Stimulated activated CD4-positive, alpha-beta T cell treated with anti-CD3 and anti-CD28 coated beads, Interleukin-2, amount 100 ng/mL, for 4 hours (primary cell): ENCODE measurements around the gene ARNT2.

Experiments used
- DNase-seq: peaks from one replicate; pipeline ENCODE4 v3.0.0-alpha.2; 2020; ENCODE audit warnings: low read depth

ARNT2 gene

DNA sequence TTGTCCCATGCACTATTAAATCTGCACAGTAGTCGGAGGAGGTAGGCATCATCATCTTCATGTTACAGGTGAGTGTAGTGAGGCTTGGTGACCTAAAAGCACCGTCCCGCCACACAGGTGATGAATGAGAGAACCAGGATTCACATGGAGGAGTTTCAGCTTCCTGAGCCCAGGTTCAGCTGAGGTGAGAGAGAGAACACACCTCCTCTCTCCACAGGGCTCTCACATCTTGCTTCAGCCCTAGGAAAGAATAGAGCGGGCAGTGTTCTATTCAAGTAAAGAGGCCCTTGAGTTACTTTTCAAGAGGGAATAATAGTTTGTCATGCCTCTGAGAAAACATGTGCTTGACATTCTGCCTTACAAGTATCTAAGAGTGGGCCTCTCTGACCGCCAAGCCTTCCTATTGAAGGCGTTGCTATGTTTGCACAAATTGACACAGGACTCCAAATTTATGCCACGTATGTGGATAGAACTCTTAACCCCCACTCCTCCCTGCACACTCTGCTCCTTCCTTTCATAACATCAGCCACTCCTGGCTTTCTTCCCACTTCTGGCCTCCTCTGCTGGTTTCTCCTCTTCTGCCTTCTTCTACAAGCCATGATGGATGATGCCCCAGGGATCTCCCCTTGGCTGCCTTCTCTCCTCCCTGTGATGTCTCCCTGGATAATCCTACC is 152.6 kb downstream of the ARNT2 start:
- no peak for DNase-seq

DNA sequence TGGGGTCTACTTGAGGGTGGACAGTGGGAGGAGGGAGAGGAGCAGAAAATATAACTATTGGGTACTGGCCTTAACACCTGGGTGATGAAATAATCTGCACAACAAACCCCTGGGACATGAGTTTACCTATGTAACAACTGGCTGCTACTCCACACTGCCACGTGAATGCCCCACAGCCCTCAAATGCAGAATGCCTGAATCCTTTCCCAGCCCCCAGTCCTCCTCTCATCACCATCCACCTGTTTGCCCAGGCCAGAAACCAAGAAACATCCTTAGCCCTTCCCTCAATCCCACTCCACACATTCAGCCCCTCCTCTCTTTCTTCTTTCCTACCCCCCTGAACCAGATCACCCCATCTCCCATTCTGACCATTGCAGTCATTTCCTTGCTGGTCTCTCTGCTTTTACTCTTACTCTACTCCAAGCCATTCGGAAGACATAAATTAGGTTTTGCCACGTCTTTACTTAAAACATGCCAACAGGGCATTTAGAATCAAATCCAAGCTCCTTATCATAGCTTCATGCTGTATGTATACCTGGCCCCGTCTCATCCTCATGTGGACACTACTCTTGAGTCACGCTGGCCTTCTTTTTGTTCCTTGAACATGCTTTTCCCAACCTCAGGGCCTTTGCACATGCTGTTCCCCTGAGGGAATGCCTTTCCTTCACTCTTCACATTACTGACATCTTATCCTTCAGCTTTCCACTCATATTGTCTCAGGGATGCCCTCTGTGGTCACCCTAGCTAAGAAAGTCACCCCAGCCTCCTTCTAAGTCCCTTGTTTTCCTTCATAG is 153.5 kb downstream of the ARNT2 start:
- DNase-seq, result no peak

DNA sequence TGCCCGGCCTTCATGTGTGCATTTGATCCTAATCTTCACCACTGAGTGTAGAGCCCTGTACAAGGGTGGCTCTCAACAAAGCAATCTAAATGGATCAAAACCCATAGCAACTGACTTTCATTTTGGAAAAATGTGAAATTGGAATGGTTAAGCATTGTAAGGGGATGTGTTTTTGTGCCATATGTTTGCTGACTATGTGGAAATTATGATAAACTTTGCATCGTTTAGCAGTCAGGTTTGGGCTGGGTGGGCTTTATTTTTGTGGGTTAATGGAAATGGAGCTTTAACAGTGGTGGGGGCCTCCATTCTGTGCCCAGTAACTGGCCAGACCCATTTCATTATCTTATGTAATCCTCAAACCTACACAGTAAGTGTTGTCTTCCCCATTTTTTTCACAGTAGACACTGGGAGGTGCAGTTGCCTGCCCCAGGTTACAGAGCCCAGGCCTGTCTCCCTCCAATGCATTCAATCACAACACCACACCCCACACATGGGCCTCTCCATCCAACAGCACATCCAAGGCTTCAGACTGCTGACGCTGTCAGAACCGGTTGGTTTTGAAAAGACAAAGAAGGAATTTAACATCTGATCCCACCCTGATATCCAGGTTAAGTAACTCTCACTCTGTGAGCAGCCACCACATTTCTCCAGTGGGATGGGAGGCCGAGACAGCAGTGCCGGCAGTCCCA is 154.6 kb downstream of the ARNT2 start:
- no peak for DNase-seq

DNA sequence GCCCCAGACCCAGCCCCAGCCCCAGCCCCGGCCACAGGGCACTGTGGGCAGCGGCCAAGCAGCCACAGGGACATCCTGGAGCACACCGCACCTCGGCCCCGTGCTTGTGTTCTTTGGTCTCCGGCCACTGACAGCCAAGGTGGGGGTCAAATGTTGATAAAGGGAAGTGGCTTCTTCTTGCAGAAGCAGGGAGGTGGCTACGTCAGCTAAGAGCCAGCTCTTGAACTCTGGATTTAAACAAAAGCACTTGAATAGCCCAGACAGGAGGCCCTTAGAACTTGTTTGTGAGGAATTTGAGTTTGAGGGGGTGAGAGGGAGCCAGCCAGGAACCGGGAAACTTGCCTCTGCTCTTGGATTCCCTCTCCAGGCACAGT is 155.1 kb downstream of the ARNT2 start:
- no peak for DNase-seq

DNA sequence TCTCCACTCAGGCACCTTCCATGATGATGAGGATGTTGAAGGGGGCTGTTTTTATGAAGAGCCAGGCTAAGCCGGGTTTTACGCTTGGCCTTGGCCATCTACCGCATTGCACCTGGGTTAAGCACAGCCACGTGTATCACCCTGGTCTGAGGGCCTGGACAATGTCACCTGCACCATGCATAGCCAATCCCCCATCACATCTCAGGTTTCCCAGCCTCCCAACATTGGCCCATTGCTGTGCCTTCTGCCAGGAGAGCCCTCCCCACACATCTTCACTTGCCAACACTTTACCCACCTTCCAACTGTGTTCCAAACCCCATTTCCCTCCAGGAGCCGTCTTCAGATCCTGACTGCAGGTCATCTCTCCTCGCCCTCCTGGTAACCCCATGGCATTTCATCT is 155.6 kb downstream of the ARNT2 start:
- DNase-seq, result no peak

DNA sequence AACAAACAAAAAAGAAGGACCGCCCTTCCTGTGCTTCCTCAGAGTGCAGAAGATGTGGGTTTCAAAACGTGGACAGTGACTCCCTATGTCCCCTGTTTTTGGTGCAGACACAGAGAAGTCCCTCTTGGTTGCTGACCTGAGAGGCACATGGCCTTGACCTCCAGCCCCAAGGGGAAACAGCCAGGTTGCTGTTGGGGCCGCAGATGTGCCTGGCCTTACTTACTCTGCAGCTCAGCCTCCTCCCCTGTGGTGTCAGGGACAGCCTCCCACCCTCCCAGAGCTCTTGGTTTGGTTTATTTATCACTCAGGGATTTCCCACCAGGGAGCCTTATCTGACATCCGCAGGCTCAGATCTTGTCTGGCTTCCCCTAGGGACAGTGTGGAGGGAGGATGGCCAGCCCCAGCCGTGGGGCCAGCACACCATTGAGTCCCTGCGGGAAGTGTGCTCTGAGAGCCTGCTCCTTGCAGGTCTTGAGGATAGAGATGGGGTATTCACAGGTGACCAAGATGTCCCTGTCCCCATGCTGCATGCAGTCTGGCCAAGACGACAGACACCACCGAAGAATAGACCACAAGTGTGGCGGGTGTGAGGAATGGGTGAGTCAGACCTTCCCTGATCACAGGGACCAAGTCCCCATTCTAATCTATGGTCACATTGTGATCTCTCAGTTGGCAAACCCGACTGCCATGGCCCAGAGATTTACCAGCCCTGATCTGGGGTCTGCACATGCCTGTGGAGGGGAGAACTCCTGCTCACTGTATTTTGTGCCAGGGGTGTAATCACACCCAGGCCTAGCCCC is 156.6 kb downstream of the ARNT2 start:
- DNase-seq, result no peak

DNA sequence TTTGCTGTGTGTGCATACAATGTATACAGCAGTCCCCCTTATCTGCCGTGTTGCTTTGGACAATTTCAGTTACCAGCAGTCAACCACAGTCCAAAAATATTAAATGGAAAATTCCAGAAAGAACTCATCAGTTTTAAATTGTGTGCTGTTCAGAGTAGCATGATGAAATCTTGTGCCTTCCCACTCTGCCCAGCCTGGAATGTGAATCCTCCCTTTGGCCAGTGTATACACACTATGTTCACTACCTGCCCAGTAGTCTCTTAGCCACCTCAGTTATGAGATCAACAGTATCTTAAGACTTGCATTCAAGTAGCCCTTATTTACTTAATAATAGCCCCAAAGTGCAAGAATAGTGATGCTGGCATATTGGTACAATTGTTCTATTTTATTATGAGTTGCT is 157.3 kb downstream of the ARNT2 start:
- no peak for DNase-seq

DNA sequence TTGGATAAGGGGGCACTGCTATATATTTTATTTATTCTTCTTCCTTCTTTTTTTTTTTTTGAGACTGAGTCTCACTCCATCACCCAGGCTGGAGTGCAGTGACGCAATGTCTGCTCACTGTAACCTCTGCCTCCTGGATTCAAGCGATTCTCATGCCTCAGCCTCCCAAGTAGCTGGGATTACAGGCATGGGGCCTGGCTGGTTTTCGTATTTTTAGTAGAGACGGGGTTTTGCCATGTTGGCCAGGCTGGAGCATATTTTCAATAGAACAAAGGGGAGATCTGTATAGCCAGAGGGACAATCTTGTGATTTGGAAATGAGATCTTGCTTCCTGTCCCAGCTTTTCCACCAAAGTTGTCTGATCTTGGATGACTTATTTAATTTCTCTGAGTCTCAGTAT is 157.9 kb downstream of the ARNT2 start:
- no peak for DNase-seq

DNA sequence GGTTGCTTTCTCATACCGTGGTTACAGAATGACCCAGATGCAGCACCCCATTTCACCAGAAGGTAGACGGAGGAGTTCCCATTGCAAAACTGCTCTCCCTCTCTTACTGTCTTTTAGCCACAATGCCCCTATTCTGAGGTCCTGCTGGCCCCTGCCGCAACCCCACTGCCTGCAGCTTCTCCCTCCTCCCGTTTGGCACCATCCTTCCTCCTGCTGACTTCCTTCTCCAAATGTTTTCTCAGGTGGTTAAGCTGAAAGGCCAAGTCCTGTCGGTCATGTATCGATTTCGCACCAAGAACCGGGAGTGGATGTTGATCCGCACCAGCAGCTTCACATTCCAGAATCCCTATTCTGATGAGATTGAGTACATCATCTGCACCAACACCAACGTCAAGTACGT is 158.7 kb downstream of the ARNT2 start:
- no peak for DNase-seq

DNA sequence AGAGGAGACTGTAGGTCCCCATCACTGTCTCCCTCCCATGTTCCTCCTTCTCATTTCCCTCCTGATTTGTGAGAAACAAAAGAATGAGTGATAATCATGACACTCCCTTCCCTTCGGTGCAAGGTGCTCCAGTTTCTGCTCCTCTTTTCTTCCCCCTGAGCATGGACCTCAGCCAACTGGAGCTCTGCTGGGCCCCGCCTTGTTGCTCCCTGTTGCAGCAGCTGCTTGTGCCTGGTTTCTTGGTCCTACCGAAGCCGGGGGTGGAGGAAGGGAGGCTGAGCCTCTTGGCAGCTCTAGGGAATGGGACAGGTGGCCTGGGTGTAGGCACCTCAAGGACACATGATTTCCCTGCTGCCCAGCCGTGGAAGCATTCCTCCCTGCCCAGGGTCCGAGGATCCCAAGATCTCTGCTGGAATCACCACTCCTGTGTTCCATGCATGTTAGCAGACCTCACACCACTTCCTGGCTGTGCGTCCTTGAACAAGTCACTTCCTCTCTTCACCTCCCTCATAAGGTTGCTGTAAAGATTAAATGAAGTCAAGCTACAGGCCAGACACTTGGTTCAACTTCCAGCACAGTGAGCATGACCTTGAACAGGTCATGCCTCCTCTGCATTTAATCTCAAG is 159.3 kb downstream of the ARNT2 start:
- DNase-seq, result no peak

DNA sequence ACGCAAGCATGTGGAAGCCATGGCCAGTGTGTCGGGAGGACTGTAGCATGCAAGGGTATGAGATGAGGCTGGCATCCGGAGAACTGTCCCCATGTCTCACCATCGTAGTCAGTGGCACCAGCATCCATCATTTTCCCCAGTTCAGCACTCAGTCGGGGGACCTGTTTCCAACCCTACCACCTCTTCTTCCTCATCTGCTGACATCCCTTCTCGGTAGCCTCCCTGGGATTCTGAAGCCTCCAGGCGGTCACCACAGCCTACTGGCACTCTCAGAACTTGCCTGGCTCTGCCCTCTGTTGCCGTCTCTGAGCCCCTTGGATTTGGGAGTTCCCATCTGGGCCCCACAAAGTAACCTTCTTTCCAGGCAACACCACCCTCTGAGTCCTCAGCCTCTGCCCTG is 159.9 kb downstream of the ARNT2 start:
- no peak for DNase-seq

DNA sequence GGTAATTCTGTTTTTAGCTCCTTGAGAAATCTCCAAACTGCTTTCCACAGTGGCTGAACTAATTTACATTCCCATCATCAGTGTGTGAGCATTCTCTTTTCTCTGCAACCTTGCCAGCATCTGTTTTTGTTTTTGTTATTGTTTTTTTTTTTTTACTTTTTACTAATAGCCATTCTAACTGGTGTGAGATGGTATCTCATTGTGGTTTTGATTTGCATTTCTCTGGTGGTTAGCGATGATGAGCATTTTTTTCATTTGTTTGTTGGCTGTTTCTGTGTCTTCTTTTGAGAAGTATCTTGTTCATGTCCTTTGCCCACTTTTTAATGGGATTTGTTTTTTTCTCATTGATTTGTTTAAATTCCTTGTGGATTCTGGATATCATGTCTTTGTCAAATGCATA is 161.2 kb downstream of the ARNT2 start:
- no peak for DNase-seq

DNA sequence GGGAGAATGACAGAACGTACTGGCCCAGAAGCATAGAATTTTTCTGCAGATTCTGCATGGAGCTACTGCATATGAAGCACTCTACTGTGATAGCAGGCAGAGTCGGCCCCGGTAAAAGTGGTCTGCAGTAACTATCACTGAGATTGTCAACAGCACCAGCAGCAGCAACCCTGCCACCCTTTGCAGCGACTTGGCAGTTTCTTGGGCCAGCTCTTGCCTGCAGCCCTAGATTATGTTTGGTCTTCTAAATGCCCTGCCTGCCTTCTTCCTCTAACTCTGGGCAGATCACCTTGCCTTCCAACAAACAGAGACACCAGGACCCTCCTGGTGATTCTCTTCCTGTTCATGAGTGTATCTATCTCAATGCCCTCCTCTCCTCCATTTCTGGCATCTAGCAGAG is 161.8 kb downstream of the ARNT2 start:
- DNase-seq, result no peak

DNA sequence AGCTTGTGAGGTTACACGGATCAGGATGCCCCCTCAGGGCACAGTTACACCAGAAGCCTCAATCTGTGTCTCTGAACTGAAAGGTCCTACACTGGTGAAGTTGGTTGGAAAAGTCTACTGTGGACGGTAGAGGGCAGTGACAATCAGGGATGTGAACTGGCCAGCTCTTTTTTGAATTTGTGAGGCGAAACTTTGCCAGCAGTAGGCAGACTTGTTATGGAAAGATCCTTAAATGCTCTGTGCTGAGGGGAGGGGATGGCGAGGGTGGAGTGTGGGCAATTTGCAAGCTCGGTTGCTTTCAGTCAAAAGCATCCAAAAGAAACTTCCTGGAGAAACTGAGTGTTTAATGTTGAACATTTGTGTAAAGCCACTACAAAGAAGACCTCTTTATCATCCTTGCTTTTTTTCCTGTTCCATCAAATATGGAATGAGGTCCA is 163.6 kb downstream of the ARNT2 start:
- no peak for DNase-seq

DNA sequence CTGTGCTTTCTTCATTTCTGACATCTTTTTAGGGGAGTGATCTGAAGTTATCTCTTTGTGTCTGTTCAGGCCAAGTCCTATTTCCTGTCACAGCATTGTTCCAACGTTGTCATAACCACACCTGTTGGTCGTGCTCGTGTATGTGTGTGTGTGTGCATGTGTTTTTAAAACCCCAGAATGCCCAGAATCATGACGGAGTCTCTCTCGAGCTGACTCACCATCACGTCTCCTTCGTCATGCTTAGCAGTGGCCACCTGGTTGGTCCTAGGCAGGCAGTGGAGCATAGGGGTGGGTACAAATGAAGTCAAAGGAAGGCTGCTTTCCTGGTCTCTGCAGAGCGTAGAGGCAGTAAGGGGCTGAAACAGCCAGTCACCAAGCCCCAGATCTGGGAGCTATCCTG is 164.1 kb downstream of the ARNT2 start:
- DNase-seq, result no peak

DNA sequence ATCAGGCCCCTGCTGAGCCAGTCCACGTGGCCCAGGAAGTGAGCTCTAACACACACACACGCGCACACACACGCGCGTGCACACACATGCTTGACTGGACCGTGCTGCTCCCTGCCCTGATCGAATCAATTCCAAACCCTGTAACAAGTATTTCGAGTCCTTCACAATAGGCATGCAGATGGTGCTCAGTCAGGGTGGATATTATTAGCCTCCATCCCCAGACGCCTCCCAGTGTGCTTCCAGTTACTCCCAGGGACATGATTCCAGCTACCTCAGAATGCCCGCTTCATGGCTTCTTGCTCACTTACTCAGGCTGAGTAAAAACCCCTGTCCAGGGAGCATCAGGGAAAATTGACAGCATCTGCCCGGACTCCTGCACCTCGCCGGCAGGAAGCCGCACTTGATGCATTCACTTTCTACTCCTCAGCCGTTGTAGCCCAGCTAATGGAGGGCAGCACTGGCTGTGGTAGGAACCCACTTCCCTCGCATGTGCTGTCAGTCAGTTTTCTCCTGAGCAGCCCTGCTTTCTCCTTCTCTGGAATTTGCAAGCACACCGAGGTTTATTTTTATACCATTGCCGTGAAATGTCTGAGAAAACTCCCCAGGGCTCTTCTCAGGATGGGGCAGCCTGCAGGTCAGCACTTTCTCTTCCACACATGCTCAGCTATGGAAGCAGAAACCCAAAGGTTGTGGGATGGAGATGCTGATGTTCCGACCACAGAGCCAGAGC is 164.9 kb downstream of the ARNT2 start:
- DNase-seq, result no peak

DNA sequence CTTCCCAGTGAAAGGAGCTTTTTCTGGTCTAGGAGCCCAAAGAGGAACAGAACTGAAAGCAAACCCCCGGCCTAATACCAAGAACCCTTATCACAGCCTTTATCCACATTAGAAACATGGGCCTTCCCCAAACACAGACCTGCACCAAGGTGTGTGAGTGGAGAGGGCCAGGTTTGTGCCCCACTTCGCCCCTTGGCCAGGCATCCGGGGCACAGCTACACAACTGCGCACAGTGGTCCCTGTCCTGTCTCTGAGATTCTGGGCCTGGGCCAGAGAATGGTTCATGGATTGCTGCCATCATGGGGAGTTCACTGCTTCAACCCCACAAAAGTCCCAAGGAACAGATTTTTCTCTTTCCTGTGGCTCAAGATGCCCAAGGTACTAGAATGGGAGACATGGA is 165.5 kb downstream of the ARNT2 start:
- DNase-seq, result no peak

DNA sequence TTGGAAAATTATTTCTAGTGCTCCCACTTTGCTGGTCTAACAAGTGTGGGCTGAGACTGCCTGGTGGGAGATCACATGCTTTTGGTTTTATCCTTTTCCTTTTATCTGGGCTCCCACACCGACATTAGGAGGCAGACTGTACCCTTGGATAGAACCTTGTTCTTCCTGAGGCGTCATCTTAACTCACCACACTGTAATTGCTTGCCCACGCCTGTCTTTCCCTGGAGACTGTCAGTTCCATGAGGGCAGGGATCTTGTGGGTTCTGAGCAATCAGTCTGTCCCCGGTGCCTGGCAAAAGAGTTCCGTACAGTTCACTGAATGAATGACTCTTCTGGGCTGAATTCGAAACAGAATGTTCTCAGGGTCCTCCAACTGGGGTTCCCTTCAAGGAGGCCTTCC is 166.4 kb downstream of the ARNT2 start:
- no peak for DNase-seq

DNA sequence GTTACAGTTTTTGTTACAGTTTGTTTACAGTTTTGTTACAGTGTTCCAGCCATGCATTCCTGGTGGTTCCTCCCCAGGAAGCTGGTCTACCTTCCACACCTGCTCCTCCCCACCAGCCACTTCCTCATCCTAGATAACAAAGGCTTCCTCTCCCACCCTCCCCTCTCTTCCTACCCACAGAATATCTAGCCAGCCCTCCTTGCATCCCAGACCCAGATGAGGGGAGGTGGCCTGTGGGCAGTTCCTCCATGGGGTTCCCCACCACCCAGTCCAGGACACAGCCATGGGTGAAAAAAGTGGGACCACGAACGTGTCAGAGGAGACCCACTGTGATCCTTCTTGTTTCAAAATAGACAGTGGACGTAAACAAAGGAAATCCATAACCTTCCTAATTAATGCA is 168.2 kb downstream of the ARNT2 start:
- DNase-seq, result no peak

DNA sequence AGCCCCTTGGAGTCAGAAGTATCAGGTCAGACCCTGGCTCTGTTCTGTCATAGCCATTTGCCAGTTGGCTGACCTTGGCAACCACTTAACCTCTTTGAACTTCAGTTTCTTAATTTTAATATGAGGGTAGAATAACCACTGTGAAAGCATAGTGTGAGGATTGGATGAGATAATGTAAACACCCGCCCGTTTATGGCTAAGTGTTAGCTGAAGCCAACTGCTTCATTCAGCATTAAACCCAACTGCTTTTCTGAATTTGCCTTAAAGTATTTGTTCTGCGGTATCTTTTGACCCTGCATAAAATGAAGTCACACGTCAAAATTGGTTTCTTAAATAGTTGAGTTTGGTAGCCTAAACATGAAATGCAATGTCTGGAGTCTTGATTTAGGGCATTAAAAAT is 169.4 kb downstream of the ARNT2 start:
- DNase-seq, result no peak

DNA sequence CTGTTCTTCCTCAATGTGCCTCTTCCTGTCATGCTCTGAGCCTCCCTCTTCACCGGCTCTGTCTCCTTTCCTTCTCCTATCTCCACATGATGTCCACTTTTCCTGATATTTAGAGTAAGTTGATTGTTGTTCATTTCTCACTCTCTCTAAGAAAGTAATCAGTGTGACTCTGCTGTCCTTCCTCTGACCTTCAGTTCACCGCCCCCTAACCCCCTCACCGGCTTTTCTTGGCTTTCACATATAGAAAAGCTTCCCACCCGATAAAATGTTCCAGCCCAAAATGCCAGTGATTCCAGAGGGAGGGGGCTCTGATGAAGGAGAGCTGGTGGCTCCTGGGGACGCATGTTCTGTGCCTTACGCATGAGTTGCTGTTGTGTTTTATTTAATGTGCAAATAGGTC is 170.4 kb downstream of the ARNT2 start:
- DNase-seq, result no peak
